Stimulated activated CD8-positive, alpha-beta memory T cell treated with anti-CD3 and anti-CD28 coated beads, Interleukin-7, amount 100 ng/mL, for 48 hours (primary cell): ENCODE measurements around the gene RTL9.
"Not testable (repeated sequence)": the region's sequence is repeated elsewhere in the genome, so short reads cannot be mapped to it uniquely, and the experiment has no call there.

ENCODE experiments used
- DNase-seq, 2 donors: peaks; one replicate each; pipeline ENCODE4 v3.0.0-alpha.2; 2020; ENCODE audit warnings: low read depth in 1 of 2; ENCODE audit errors: extremely low read depth in 1 of 2

RTL9 gene

GRCh38 chrX:110404376-110404775 lies 45.7 kb downstream of the RTL9 start:
- DNase-seq: no peak

GRCh38 chrX:110406250-110406649 lies 47.6 kb downstream of the RTL9 start:
- DNase-seq: not testable (repeated sequence)

- DNase-seq: no peak
Observed at GRCh38 chrX:110406822-110407221, 48.2 kb downstream of the RTL9 start.

- DNase-seq: no peak
Observed at GRCh38 chrX:110407910-110408545, 49.4 kb downstream of the RTL9 start.
